Activated T-helper 17 cell treated with anti-CD3 and anti-CD28 coated beads, Interleukin-2, amount 50 U/mL, for 72 hours (primary cell): ENCODE measurements around the gene PLXNC1. TPM values are rescaled to one million over a fixed set of nuclear protein-coding genes. Genes with fewer than 3 reads are reported as not detected.

Source experiments
- ATAC-seq: fragments of 150-1000 bp; cut with Tn5 transposase; replicated peaks from 2 replicates; pipeline ENCODE4 v1.10.0; 2021; ENCODE audit warnings: mild to moderate bottlenecking, moderate library complexity
- H3K27ac Mint-ChIP-seq: one replicate; pipeline ENCODE4 v1.8.0; 2022; ENCODE audit warnings: mixed read lengths
- H3K27me3 Mint-ChIP-seq: one replicate; pipeline ENCODE4 v1.8.0; 2022; ENCODE audit warnings: mixed read lengths
- H3K36me3 Mint-ChIP-seq: one replicate; pipeline ENCODE4 v1.8.0; 2022; ENCODE audit warnings: low read depth, mild to moderate bottlenecking, mixed read lengths
- H3K4me1 Mint-ChIP-seq: one replicate; pipeline ENCODE4 v1.8.0; 2022; ENCODE audit warnings: mixed read lengths
- H3K4me3 Mint-ChIP-seq: one replicate; pipeline ENCODE4 v1.8.0; 2022; ENCODE audit warnings: mild to moderate bottlenecking, mixed read lengths
- H3K9me3 Mint-ChIP-seq: one replicate; pipeline ENCODE4 v1.8.0; 2022; ENCODE audit warnings: mixed read lengths
- total RNA-seq, 2 donors: library from RNA; stranded (reverse); gene quantifications; one replicate each; pipeline ENCODE4 v1.2.3, GENCODE V29; 2022

Gene PLXNC1
- total RNA-seq, 2 donors from 2014 or later = 4.9 to 7.5 TPM

DNA sequence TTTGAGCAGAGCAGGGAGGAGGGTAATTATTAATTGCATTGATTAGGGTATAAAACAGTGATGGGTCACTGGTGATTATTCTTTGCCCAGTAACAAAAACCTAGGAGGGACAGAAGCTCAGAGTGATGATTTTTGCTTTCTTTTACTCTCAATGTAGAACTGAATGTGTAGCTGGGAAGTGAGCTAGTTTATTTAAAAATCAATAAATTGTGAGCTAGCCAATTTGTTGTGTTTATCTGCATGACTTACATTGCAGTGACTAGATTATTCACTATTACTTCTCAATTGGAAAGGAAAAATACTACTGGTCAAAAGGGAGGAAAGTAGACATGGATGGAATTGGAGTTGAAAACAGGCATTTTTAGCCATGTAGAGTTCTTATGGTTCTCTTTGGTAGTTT lies 107.1 kb downstream of the PLXNC1 start:
- H3K27me3 Mint-ChIP-seq = no peaks in the 10 kb centered on the region
- H3K36me3 Mint-ChIP-seq = peaks cover 55% of the 10 kb centered on the region
- no peak for ATAC-seq

GRCh38 chr12:94258593-94258992 lies 110.2 kb downstream of the PLXNC1 start:
- H3K27ac Mint-ChIP-seq = no peak overlapping the region
- H3K9me3 Mint-ChIP-seq = no peaks in the 10 kb centered on the region
- H3K36me3 Mint-ChIP-seq = peaks cover 51% of the 10 kb centered on the region
- peaks cover 15% of the 10 kb centered on the region for H3K4me1 Mint-ChIP-seq
- no peaks in the 10 kb centered on the region for H3K27me3 Mint-ChIP-seq
- ATAC-seq = peak; percentile 41
- no peak overlapping the region for H3K4me3 Mint-ChIP-seq

More for the DNA sequence above, 107.1 kb downstream of the PLXNC1 start:
- no peaks in the 10 kb centered on the region for H3K9me3 Mint-ChIP-seq
- H3K4me3 Mint-ChIP-seq = no peak overlapping the region
- H3K4me1 Mint-ChIP-seq = no peaks in the 10 kb centered on the region
- H3K27ac Mint-ChIP-seq = no peak overlapping the region

- Mint-ChIP-seq H3K27me3 (no peaks in the 10 kb centered on the region), H3K9me3 (no peaks in the 10 kb centered on the region), H3K27ac (no peak overlapping the region), H3K36me3 (peaks cover 49% of the 10 kb centered on the region), H3K4me3 (no peak overlapping the region), H3K4me1 (peaks cover 22% of the 10 kb centered on the region)
- ATAC-seq = no peak
These were observed 111.6 kb downstream of the PLXNC1 start for GRCh38 chr12:94260017-94260416.

GRCh38 chr12:94260717-94261116 lies 112.3 kb downstream of the PLXNC1 start:
- no peaks in the 10 kb centered on the region for H3K9me3 Mint-ChIP-seq
- no peak overlapping the region for H3K27ac Mint-ChIP-seq
- H3K27me3 Mint-ChIP-seq = no peaks in the 10 kb centered on the region
- no peak for ATAC-seq
- H3K4me3 Mint-ChIP-seq = peak overlapping the region; percentile 90
- H3K36me3 Mint-ChIP-seq = peaks cover 49% of the 10 kb centered on the region
- H3K4me1 Mint-ChIP-seq = peaks cover 22% of the 10 kb centered on the region

- H3K27me3 Mint-ChIP-seq = no peaks in the 10 kb centered on the region
- H3K27ac Mint-ChIP-seq = no peak overlapping the region
- peaks cover 49% of the 10 kb centered on the region for H3K36me3 Mint-ChIP-seq
- H3K9me3 Mint-ChIP-seq = no peaks in the 10 kb centered on the region
- peaks cover 26% of the 10 kb centered on the region for H3K4me1 Mint-ChIP-seq
- peak overlapping the region; percentile 90 for H3K4me3 Mint-ChIP-seq
- ATAC-seq = no peak
These were observed 112.7 kb downstream of the PLXNC1 start for GRCh38 chr12:94261119-94261518.

- Mint-ChIP-seq H3K27me3 (no peaks in the 10 kb centered on the region), H3K9me3 (no peaks in the 10 kb centered on the region), H3K4me1 (peaks cover 27% of the 10 kb centered on the region), H3K27ac (peak overlapping the region; percentile 98), H3K4me3 (peak overlapping the region; percentile 90), H3K36me3 (peaks cover 49% of the 10 kb centered on the region)
- ATAC-seq = no peak
These were observed 113.4 kb downstream of the PLXNC1 start for GRCh38 chr12:94261786-94262185.

GRCh38 chr12:94262228-94263010 lies 114.0 kb downstream of the PLXNC1 start:
- peak overlapping the region; percentile 98 for H3K27ac Mint-ChIP-seq
- H3K4me3 Mint-ChIP-seq = peak overlapping the region; percentile 90
- ATAC-seq = peak; percentile 76
- H3K9me3 Mint-ChIP-seq = no peaks in the 10 kb centered on the region
- H3K4me1 Mint-ChIP-seq = peaks cover 27% of the 10 kb centered on the region
- peaks cover 55% of the 10 kb centered on the region for H3K36me3 Mint-ChIP-seq
- H3K27me3 Mint-ChIP-seq = no peaks in the 10 kb centered on the region

DNA sequence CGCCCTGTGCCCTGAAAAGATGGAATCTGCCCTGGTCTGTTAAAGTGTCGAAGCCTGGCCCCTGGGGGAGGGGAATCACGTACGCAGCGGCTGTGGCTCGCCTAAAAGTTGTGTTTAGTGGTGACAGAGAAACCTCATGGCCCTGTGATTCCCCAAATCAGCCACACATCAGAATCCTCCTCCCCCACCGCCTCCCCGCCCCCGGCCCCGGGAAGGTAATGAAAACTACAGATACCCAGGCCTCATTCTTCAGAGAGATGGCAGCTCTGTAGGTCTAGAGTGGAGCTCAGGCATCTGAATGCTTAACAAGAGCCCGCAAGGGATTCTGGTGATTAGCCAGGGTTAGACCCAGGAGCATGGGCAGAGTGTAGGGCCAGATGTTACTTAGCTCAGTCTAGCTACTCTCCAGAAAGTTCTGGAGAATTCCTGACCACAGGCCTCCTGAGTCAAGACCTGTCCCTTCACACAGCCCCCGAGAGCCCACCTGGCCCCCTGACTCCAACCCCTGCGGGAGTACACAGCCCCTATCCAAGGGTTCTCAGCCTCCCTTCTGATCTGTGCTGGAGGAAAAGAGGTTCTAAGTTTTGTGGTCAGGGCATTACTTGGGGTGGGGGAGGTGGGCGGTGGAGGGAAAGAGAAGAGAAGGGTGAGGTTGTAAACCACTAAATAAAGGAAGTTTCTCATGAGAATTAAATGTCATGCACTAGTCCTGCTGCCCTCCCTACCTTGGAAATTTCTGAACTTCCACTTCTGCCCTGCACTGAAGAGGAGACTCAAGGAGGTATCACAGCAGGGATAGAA lies 114.8 kb downstream of the PLXNC1 start:
- no peaks in the 10 kb centered on the region for H3K27me3 Mint-ChIP-seq
- ATAC-seq = peak; percentile 86
- peak overlapping the region; percentile 90 for H3K4me3 Mint-ChIP-seq
- H3K27ac Mint-ChIP-seq = peak overlapping the region; percentile 98
- H3K9me3 Mint-ChIP-seq = no peaks in the 10 kb centered on the region
- H3K4me1 Mint-ChIP-seq = peaks cover 28% of the 10 kb centered on the region
- H3K36me3 Mint-ChIP-seq = peaks cover 58% of the 10 kb centered on the region

- Mint-ChIP-seq H3K27me3 (no peaks in the 10 kb centered on the region), H3K4me3 (peak overlapping the region; percentile 90), H3K4me1 (peaks cover 31% of the 10 kb centered on the region), H3K9me3 (no peaks in the 10 kb centered on the region), H3K27ac (peak overlapping the region; percentile 98), H3K36me3 (peaks cover 61% of the 10 kb centered on the region)
- ATAC-seq = no peak
These were observed 115.7 kb downstream of the PLXNC1 start for GRCh38 chr12:94263905-94264561.

DNA sequence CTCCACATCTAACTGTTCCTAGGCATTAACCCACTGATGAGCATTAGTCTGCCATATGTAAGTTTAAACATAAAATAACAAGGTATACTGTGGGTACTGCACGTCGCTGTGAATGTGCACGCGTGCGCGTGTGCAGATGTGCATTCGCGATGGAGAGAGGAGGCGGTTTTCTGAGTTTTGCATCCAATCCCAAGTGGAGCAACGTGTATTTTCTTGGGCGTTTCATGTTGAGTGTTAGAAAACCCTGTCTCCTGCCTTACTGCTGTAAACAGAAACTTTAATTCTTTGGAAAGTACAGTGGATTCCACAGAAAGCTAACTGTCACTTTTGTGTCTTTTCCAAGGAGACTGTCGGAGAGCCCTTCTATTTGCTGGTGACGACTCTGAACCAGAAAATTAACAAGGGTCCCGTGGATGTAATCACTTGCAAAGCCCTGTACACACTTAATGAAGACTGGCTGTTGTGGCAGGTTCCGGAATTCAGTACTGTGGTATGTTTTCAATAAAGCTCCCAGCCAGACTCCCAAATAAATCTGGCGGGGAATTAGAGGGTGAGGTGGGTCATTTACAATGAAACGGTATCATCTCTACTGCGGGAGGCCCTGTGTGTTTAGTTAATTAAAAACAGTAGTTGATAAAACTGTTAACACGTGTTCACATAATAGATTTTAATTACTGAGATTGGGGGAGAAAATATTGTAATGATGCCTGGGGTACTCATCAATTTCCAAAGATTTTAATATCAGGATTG lies 116.5 kb downstream of the PLXNC1 start:
- Mint-ChIP-seq H3K9me3 (no peaks in the 10 kb centered on the region), H3K4me1 (peaks cover 37% of the 10 kb centered on the region), H3K4me3 (no peak overlapping the region), H3K27ac (no peak overlapping the region), H3K27me3 (no peaks in the 10 kb centered on the region), H3K36me3 (peaks cover 59% of the 10 kb centered on the region)
- ATAC-seq = no peak

GRCh38 chr12:94265539-94265938 lies 117.2 kb downstream of the PLXNC1 start:
- Mint-ChIP-seq H3K4me1 (peaks cover 37% of the 10 kb centered on the region), H3K27me3 (no peaks in the 10 kb centered on the region), H3K27ac (no peak overlapping the region), H3K9me3 (no peaks in the 10 kb centered on the region), H3K36me3 (peaks cover 53% of the 10 kb centered on the region), H3K4me3 (no peak overlapping the region)
- no peak for ATAC-seq

GRCh38 chr12:94265966-94266745 lies 117.8 kb downstream of the PLXNC1 start:
- peaks cover 38% of the 10 kb centered on the region for H3K4me1 Mint-ChIP-seq
- H3K4me3 Mint-ChIP-seq = no peak overlapping the region
- ATAC-seq = no peak
- no peak overlapping the region for H3K27ac Mint-ChIP-seq
- no peaks in the 10 kb centered on the region for H3K9me3 Mint-ChIP-seq
- H3K36me3 Mint-ChIP-seq = peaks cover 47% of the 10 kb centered on the region
- H3K27me3 Mint-ChIP-seq = no peaks in the 10 kb centered on the region

DNA sequence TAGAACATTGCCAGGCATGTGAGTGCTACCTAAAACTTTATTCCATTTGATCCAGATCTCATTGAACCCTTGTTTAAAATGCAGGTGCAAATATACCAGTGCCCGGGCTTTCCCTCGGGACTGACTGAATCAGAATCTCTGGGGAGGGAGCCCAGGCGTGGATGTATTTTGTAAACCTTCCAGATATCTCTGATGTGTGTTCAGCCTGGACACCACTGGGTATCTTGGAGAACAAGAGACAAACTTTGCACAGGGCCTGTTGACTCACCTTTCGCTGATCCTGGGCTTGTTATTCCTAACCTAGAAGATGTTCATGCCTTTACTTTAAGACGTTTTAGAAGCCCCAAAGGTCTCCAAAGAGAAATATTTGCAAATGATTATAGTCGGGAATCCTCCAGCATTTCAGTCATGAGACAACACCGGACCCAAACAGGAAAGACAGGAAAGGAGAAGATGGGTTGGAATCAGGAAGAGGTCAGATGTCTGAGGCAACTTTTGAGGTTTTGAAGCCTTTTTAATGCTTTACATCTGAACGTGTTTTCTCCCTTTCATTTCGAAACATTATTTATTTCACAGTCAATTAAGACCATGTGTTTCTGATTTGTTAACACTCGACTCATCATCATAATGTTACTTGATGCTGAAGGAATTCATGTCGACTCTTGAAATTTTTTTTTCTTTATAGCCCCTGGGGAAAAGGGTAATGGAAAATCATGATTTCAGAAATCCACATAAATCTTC lies 118.6 kb downstream of the PLXNC1 start:
- H3K27me3 Mint-ChIP-seq = no peaks in the 10 kb centered on the region
- no peak for ATAC-seq
- peaks cover 53% of the 10 kb centered on the region for H3K36me3 Mint-ChIP-seq

More for the DNA sequence above, 118.6 kb downstream of the PLXNC1 start:
- no peak overlapping the region for H3K27ac Mint-ChIP-seq
- H3K4me3 Mint-ChIP-seq = no peak overlapping the region
- H3K4me1 Mint-ChIP-seq = peaks cover 45% of the 10 kb centered on the region
- H3K9me3 Mint-ChIP-seq = no peaks in the 10 kb centered on the region
